Stomach (tissue), 4 donors: ENCODE measurements around the gene TSPY9.
"Not testable (repeated sequence)": the region's sequence is repeated elsewhere in the genome, so short reads cannot be mapped to it uniquely, and the experiment has no call there.

ENCODE experiments used
- EP300 ChIP-seq: sonication (generic); formaldehyde crosslinking; IDR thresholded peaks from one replicate; pipeline ENCODE4 v1.6.1; 2017; ENCODE audit warnings: antibody characterized with exemption
- POLR2A ChIP-seq, 4 donors: fragments of 450-650 bp; IDR thresholded peaks; one replicate each; pipeline ENCODE4 v1.6.1; 2016; ENCODE audit warnings: antibody characterized with exemption in 4 of 4, control low read depth in 2 of 4, mild to moderate bottlenecking in 1 of 4, moderate library complexity in 1 of 4
- POLR2AphosphoS5 ChIP-seq, 3 donors: sonication (generic); formaldehyde crosslinking; IDR thresholded peaks; one replicate each; pipeline ENCODE4 v1.6.1; 2016; ENCODE audit warnings: antibody characterized with exemption in 3 of 3
- TF ChIP-seq, protein P1 (sequence below), 7 experiments: fragments of 450-650 bp in 4 of 7; fragments of 200-600 bp in 3 of 7; sonication (generic) in 3 of 7; IDR thresholded peaks; one replicate each; pipeline ENCODE4 v1.5.1; 2016 to 2019; ENCODE audit warnings: antibody characterized with exemption in 7 of 7, control low read depth in 2 of 7, mild to moderate bottlenecking in 1 of 7

DNA sequence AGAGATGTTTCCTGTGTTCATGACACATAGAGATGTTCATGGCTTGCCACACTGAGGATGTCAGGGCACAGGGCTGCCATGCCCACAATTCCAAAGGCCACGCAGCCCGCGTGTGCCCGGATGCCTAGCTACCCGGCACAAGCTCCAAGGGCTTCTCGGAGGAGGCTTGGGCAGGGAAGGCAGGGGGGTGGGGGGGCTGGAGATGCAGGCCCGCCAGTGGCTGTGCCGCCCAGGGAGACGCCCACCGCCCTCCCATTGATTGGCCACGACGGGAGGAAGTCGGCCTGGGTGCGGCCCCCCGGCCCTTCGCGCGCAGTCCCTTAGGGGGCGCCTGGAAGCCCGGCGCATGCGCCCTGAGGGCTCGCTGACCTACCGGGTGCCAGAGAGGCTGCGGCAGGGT, 20.4 kb upstream of the TSPY9 start, which contains the start of gene TSPY1:
- TF ChIP-seq POLR2AphosphoS5 (IDR thresholded peaks at IDR 0.05); EP300; POLR2A (IDR thresholded peaks at IDR 0.05): not testable (repeated sequence)
- TF ChIP-seq, protein P1, sequence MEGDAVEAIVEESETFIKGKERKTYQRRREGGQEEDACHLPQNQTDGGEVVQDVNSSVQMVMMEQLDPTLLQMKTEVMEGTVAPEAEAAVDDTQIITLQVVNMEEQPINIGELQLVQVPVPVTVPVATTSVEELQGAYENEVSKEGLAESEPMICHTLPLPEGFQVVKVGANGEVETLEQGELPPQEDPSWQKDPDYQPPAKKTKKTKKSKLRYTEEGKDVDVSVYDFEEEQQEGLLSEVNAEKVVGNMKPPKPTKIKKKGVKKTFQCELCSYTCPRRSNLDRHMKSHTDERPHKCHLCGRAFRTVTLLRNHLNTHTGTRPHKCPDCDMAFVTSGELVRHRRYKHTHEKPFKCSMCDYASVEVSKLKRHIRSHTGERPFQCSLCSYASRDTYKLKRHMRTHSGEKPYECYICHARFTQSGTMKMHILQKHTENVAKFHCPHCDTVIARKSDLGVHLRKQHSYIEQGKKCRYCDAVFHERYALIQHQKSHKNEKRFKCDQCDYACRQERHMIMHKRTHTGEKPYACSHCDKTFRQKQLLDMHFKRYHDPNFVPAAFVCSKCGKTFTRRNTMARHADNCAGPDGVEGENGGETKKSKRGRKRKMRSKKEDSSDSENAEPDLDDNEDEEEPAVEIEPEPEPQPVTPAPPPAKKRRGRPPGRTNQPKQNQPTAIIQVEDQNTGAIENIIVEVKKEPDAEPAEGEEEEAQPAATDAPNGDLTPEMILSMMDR (IDR thresholded peaks at IDR 0.05) = not testable (repeated sequence)
